Measurements from ENCODE around the gene RHOBTB1. TPM values are rescaled to one million over a fixed set of nuclear protein-coding genes. Genes with fewer than 3 reads are reported as not detected.

The RHOBTB1 gene
- total RNA-seq, 2 donors from 2014 or later, result 6.6 to 6.8 TPM

DNA sequence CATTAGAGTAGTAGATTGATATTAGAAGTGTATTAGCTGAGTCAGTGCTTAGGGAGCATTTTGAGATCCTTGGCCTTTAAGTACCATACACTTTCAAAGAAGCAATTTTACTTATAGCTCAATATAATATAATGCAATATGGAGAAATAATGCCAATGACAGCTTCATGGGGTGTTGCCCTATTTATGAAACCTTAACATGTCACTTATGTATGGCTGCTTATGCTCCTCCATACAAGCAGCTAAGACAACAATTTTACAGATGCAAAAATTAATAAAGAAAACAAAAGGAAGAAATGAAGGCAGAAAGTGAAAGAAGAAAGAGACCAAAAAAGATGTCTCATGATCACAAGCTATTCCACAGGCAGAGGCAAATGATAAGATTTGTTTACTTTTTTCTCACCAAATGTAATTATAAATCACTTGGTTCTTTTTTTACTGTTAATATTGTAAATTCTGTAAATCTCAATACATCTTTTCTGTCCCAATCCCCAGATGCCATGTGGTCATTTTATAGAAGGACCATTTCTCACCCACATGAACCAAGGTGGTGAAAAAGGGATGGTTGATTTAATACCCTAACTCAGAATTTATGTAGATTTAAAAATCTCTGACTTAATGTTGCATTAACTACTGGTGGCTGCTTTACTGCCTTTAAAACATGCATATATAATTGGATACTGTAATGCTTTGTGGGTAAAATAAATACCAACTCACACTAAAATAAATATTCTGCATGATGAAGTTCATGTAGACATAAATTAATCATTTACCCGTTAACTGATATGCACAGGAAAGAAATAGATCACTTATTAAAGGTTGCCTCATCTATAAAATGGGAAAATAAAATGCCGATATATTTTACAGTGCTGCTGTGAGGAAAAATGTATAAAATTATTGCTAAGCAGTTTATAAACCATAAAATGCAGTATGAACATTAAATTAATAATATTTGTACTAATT lies 33.5 kb upstream of the RHOBTB1 start:
- H3K27ac ChIP-seq (ENCODE audit: low read depth, low read length), result no peak overlapping the region
- 89% methylated on average over 1 of the region's 2 CpGs; no CpG with 5 or more reads in 1 of the 2 experiments for WGBS, 2 experiments (ENCODE audit: insufficient coverage in 1 of 2, insufficient read length in 1 of 2)
- Mint-ChIP-seq H3K27me3 (ENCODE audit: insufficient read depth) (no peaks in the 10 kb centered on the region), H3K4me3 (no peak overlapping the region), H3K27ac (no peak overlapping the region), H3K9me3 (no peaks in the 10 kb centered on the region), H3K36me3 (ENCODE audit: low read depth) (no peaks in the 10 kb centered on the region), H3K4me1 (peaks cover 10% of the 10 kb centered on the region)
- no peaks in the 10 kb centered on the region for H3K27me3 ChIP-seq (ENCODE audit: control insufficient read depth, insufficient read depth, low read length, poor library complexity, severe bottlenecking)
- H3K36me3 ChIP-seq (ENCODE audit: control insufficient read depth, insufficient read depth, low read length), result no peaks in the 10 kb centered on the region
- TF ChIP-seq, protein P1, sequence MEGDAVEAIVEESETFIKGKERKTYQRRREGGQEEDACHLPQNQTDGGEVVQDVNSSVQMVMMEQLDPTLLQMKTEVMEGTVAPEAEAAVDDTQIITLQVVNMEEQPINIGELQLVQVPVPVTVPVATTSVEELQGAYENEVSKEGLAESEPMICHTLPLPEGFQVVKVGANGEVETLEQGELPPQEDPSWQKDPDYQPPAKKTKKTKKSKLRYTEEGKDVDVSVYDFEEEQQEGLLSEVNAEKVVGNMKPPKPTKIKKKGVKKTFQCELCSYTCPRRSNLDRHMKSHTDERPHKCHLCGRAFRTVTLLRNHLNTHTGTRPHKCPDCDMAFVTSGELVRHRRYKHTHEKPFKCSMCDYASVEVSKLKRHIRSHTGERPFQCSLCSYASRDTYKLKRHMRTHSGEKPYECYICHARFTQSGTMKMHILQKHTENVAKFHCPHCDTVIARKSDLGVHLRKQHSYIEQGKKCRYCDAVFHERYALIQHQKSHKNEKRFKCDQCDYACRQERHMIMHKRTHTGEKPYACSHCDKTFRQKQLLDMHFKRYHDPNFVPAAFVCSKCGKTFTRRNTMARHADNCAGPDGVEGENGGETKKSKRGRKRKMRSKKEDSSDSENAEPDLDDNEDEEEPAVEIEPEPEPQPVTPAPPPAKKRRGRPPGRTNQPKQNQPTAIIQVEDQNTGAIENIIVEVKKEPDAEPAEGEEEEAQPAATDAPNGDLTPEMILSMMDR (conservative IDR thresholded peaks at IDR 0.05), result no peak
- no peaks in the 10 kb centered on the region for H3K9me3 ChIP-seq (ENCODE audit: control insufficient read depth, low read length)
- H3K9ac ChIP-seq (ENCODE audit: extremely low read depth, low read length, poor library complexity, severe bottlenecking), result no peak overlapping the region
- peaks cover 6% of the 10 kb centered on the region for H3K4me1 ChIP-seq (ENCODE audit: control insufficient read depth, insufficient read depth, low read length)
- H3K4me3 ChIP-seq (ENCODE audit: low read length), result no peak overlapping the region
- no peak for DNase-seq

DNA sequence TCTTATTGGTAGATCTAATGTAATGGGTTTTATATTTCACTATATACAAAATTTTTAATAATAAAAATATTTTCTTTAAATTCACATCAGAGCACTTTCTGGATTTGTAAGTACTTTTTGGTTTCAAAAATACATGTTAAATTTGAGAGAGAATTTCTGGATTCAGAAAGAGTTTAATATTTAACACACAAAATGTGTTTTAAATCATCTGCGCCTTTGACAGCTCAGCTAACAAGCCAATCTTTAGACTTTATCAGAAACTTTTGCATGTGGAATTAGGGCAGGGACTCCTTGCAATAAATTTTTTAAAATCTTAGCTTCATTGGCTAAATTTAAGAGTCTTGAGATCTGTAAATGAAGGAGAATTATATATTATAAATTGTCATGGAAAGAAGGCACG lies 32.7 kb upstream of the RHOBTB1 start:
- no peaks in the 10 kb centered on the region for H3K27me3 Mint-ChIP-seq (ENCODE audit: insufficient read depth)
- Histone ChIP-seq H3K27me3 (ENCODE audit: control insufficient read depth, insufficient read depth, low read length, poor library complexity, severe bottlenecking) (no peaks in the 10 kb centered on the region), H3K27ac (ENCODE audit: low read depth, low read length) (no peak overlapping the region), H3K9me3 (ENCODE audit: control insufficient read depth, low read length) (no peaks in the 10 kb centered on the region), H3K4me3 (ENCODE audit: low read length) (no peak overlapping the region), H3K36me3 (ENCODE audit: control insufficient read depth, insufficient read depth, low read length) (no peaks in the 10 kb centered on the region), H3K9ac (ENCODE audit: extremely low read depth, low read length, poor library complexity, severe bottlenecking) (no peak overlapping the region), H3K4me1 (ENCODE audit: control insufficient read depth, insufficient read depth, low read length) (peaks cover 6% of the 10 kb centered on the region)
- DNase-seq, result no peak
- no peaks in the 10 kb centered on the region for H3K36me3 Mint-ChIP-seq (ENCODE audit: low read depth)
- peaks cover 10% of the 10 kb centered on the region for H3K4me1 Mint-ChIP-seq
- no peak overlapping the region for H3K4me3 Mint-ChIP-seq
- H3K9me3 Mint-ChIP-seq, result no peaks in the 10 kb centered on the region
- 92 to 100% methylated on average over 1 to 2 of the region's 2 CpGs for WGBS, 2 experiments (ENCODE audit: insufficient coverage in 1 of 2, insufficient read length in 1 of 2)
- TF ChIP-seq, protein P1 (conservative IDR thresholded peaks at IDR 0.05), result no peak
- no peak overlapping the region for H3K27ac Mint-ChIP-seq

DNA sequence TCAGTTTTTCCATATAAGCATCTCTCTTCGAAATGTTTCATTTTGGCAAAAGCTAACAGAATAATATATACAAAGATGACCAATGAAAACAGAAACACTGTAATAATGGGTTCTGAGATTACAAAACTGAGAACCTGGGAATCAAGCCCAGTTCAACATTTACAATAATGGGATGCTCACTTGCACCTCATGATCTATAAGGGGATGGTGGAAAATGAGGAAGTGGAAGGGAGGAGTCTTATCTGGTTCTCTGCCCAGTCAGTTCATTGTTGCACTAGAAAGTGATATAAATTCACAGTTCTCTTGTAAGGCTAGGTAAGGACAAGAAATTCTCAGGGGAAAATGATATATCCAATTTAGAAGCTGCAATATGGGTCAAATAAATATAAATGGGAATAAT lies 31.7 kb upstream of the RHOBTB1 start:
- Mint-ChIP-seq H3K4me1 (peaks cover 10% of the 10 kb centered on the region), H3K4me3 (no peak overlapping the region), H3K9me3 (no peaks in the 10 kb centered on the region), H3K27ac (no peak overlapping the region), H3K36me3 (ENCODE audit: low read depth) (no peaks in the 10 kb centered on the region), H3K27me3 (ENCODE audit: insufficient read depth) (no peaks in the 10 kb centered on the region)
- Histone ChIP-seq H3K4me3 (ENCODE audit: low read length) (no peak overlapping the region), H3K27me3 (ENCODE audit: control insufficient read depth, insufficient read depth, low read length, poor library complexity, severe bottlenecking) (no peaks in the 10 kb centered on the region), H3K27ac (ENCODE audit: low read depth, low read length) (no peak overlapping the region), H3K36me3 (ENCODE audit: control insufficient read depth, insufficient read depth, low read length) (no peaks in the 10 kb centered on the region), H3K4me1 (ENCODE audit: control insufficient read depth, insufficient read depth, low read length) (peaks cover 6% of the 10 kb centered on the region), H3K9ac (ENCODE audit: extremely low read depth, low read length, poor library complexity, severe bottlenecking) (no peak overlapping the region), H3K9me3 (ENCODE audit: control insufficient read depth, low read length) (no peaks in the 10 kb centered on the region)
- 100% methylated on average over 1 of the region's 1 CpG; no CpG with 5 or more reads in 1 of the 2 experiments for WGBS, 2 experiments (ENCODE audit: insufficient coverage in 1 of 2, insufficient read length in 1 of 2)
- no peak for DNase-seq
- TF ChIP-seq, protein P1 (conservative IDR thresholded peaks at IDR 0.05), result no peak

Measured in endodermal cell (in vitro differentiated cells).